GM12892 (cell line): Measurements from ENCODE around the gene DKK3.

Experiments
- POLR2A ChIP-seq: IDR thresholded peaks from 2 replicates; pipeline ENCODE4 v1.6.1; 2011; ENCODE audit warnings: low read depth, low read length, control low read depth
- POLR2AphosphoS5 ChIP-seq: IDR thresholded peaks from 2 replicates; pipeline ENCODE4 v1.6.1; 2011; ENCODE audit warnings: low read depth, low read length, control low read depth
- TAF1 ChIP-seq: IDR thresholded peaks from 2 replicates; pipeline ENCODE4 v1.6.1; 2011; ENCODE audit warnings: low read depth, mild to moderate bottlenecking, control low read depth, low read length, borderline replicate concordance

DNA sequence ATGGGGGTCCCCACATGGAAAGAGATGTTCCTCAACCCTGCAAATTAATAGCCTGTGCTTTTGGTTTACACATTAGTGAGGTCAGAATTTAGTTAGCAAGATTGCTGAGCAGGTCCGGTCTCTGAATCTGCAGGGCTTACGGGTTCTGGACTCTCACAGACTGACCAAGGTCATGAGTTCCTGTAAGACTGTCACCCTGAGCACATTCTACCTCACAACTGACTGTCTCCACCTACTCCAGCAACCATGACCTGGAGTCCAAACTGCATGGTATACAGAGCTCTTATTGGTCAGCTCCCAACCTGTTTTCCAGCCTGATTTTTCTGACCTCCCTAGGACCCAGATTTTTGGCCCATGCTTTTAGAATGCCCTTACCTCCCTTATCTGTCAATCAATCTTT lies 28.2 kb downstream of the DKK3 start:
- TF ChIP-seq POLR2A (no peak), POLR2AphosphoS5 (no peak), TAF1 (no peak)
